GM12875 (cell line): ENCODE measurements around the gene MS4A4A.

Experiments used
- H3K4me3 ChIP-seq: one replicate; pipeline ENCODE4 v1.5.1; 2011; ENCODE audit warnings: low read depth, low read length, control low read depth
- CTCF ChIP-seq: IDR thresholded peaks from 2 replicates; pipeline ENCODE4 v1.5.1; 2011; ENCODE audit warnings: low read depth, mild to moderate bottlenecking, control low read depth, inconsistent platforms, low read length, moderate library complexity, borderline replicate concordance; ENCODE audit not compliant: insufficient read depth

Gene MS4A4A

DNA sequence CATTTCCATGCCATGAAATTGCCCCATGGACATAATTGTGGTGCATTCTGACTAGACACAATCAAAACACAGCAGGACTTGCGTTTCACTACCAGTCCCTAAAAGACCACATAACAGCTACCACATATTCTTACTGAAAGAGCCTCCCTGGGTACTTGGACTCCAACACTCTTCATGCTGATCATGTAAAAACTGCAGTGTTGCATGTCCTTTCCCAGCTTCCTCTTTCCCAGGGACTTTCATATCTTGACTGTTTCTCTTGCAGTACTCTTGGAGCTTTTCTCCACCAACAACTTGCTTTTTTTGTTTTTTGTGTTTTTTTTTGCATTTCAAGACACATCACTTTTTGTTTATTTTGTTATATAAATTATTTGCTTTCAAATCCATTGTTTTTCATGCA is 69.5 kb downstream of the MS4A4A start:
- no peak for TF ChIP-seq CTCF
- no peak overlapping the region for H3K4me3 ChIP-seq

DNA sequence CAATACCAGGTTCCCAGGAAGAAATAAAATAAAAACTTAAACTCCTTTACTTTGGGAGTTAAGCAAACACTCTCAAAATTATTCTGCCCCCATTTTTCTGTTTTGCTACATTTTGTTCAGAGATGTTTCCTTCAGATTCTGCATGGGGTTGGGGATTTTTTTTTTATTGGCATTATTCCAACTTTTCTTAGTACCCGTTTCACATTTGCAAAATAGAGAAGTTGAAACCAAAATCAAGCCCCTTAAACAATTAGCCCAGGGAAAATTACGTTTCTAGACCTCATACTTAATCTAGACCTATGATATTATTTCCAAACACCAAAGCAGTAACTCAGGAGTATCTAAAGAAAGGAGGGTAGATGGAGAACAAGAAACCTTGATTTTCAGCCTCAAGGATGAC is 77.3 kb downstream of the MS4A4A start:
- TF ChIP-seq CTCF = no peak
- no peak overlapping the region for H3K4me3 ChIP-seq
